Right ventricle myocardium superior (tissue), 1 donor: ENCODE results near the gene NRGN. TPM values are rescaled to one million over a fixed set of nuclear protein-coding genes. Genes with fewer than 3 reads are reported as not detected.
"Not testable (repeated sequence)": the region's sequence is repeated elsewhere in the genome, so short reads cannot be mapped to it uniquely, and the experiment has no call there.

ENCODE experiments used
- ATAC-seq: fragments of 200-7000 bp; cut with Tn5 transposase; one replicate; pipeline ENCODE4 v1.9.1; 2020; ENCODE audit warnings: mild to moderate bottlenecking; ENCODE audit not compliant: poor library complexity
- DNase-seq: peaks from one replicate; pipeline ENCODE4 v3.0.0-alpha.2; 2020
- intact Hi-C: fragments of 100-400 bp; cut with DNase I; formaldehyde crosslinking; loops from one replicate; pipeline ENCODE4 v1.11.2; 2022
- total RNA-seq: library from RNA; stranded (reverse); fragmentation: NEBNext Ultra II Directional; extraction: Animal tissue kit (Norgen Biotek cat#: 25700); gene quantifications from one replicate; pipeline ENCODE4 v1.2.1, GENCODE V29; 2021
- donor health status: DM: no; HTN: yes; CAD: no; lungs with severe emphysema.

The NRGN gene
- total RNA-seq, 1 donor from 2014 or later, result 3.6 TPM

DNA sequence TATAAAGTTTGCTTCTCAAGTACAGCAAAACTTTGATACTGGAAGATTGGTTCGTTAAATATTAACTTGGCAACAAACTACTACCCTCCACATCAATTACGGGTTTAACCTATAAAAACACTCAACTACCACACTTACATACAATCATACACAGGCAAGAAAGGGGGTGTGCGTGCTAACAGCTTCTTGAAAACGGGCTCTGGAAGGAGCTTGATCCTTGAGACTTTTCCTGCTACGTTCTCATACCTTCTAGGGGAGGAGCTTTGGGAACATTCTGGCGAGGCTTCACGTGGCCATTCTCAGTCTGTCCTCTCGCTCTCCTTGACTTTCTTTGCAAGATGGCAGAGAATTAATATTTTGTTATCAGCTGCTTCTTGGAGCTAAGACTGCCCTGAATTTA lies 29.2 kb downstream of the NRGN start:
- intact Hi-C loops, result loop anchor here (10.0 kb wide), 1 partner anchor 66 kb away; no protein-coding TSS in a partner anchor
- ATAC-seq, result no peak
- DNase-seq, result no peak

- intact Hi-C loops, result loop anchor here (10.0 kb wide), 1 partner anchor 65 kb away; no protein-coding TSS in a partner anchor
- no peak for ATAC-seq
- DNase-seq, result no peak
Measured at GRCh38 chr11:124769806-124770774, 30.3 kb downstream of the NRGN start.

- intact Hi-C loops, DNase-seq, ATAC-seq: not testable (repeated sequence)
Measured at GRCh38 chr11:124770959-124771358, 31.2 kb downstream of the NRGN start.

GRCh38 chr11:124776865-124777645 lies 37.3 kb downstream of the NRGN start:
- DNase-seq (no peak), ATAC-seq (no peak)
- intact Hi-C loops, result no loop called here

GRCh38 chr11:124778281-124778680 lies 38.5 kb downstream of the NRGN start:
- DNase-seq (no peak), ATAC-seq (no peak)
- intact Hi-C loops, result no loop called here

GRCh38 chr11:124779568-124779967 lies 39.8 kb downstream of the NRGN start:
- ATAC-seq (no peak), DNase-seq (no peak)
- intact Hi-C loops, result no loop called here

DNA sequence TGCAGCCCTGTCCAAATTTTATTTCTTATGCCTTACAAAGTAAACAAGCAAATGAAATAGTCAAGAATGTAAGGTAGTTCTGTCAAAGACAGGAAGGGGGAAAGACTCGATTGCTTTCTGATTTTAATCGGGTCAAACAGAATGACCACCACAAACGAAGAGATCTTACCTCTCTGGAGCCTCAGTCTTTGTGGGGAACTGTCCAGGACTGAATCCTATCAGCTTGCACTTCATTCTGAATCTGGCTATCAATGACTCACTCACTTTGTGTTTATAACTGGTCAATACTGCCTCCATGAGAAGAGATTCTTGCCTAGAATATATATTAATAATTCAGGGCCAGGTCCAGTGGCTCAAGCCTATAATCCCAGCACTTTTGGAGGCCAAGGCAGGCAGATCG lies 43.3 kb downstream of the NRGN start:
- intact Hi-C loops, result no loop called here
- no peak for ATAC-seq
- DNase-seq, result no peak

- DNase-seq, result no peak
- ATAC-seq, result no peak
- intact Hi-C loops, result no loop called here
Measured at GRCh38 chr11:124784051-124784450, 44.3 kb downstream of the NRGN start.

DNA sequence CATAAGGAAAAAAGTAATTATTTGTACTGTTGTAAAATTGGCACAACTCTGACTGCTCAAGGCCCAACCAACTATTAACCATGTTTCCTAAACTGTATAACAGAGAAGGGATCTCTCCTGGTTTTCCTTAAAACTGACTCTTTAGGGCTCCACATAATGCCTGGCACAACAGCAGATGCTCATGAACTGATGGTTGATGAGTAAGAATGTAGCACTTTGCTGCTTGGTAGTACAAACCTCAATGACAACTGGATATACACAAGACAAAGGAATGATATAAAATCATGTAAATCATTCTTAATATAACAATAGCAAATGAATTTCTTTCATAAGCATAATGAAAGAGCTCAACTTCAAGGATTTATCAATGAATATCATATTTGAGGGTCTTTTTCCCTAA lies 48.8 kb downstream of the NRGN start:
- ATAC-seq (no peak), DNase-seq (no peak)
- intact Hi-C loops, result no loop called here

- ATAC-seq (no peak), DNase-seq (no peak)
- intact Hi-C loops, result no loop called here
Measured at GRCh38 chr11:124791626-124792341, 52.0 kb downstream of the NRGN start.

DNA sequence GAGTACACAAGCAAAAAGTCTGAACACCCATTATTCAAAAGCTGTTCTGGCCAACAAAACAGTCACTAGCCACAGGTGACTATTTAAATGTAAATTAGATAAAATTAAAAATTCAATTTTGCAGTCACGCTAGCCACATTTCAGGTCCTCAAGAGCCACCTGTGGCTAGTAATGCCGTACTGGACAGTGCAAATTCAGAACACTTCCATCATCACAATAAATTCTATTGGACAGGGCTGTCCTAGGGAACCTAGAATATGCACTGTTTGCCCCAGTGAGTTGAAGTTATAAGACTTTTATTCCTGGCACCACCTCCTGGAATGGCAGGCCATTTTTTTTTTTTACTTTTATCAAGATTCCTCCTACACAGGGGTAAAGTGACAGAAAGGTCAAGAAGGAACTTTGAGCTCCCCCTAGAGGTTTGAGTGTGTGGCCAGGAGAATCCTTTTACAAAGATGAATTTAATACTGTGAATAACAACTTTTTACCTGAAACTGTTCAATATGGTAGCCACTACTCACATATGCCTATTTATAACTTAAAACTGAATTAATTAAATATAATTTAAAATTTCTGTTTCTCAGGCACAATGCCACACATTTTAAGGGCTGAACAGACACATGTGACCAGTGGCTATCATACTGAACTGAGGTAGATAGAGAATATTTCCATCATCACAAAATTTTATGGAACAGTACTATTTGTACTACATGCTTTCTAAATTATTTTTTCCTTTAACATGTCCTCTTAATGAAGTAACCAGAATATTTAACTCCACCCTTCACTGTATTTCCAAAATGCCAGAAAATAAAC lies 53.9 kb downstream of the NRGN start:
- ATAC-seq (peak; percentile 68), DNase-seq (no peak)
- intact Hi-C loops, result no loop called here

DNA sequence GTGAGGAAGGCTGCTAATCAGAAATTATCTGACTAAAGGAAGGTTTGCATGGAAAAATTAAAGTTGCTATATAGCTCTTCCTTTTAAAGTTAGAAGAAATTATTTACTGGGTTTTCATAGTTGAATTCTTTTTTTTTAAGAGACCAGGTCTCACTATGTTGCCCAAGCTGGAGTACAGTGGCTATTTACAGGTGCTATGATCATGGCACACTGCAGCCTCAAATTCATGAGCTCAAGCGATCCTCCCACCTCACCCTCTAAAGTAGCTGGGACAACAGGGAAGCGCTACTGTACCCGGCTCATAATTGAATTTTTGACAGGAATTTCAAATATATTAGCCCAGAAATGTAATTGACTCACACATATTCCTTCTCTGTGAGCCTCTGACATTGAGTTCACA lies 56.6 kb downstream of the NRGN start:
- no peak for DNase-seq
- ATAC-seq, result no peak
- intact Hi-C loops, result no loop called here

Other genes starting within 250 kb of the NRGN start
- gene OR8B12, start 196.3 kb upstream of the NRGN start, total RNA-seq, result not detected
- not detected for gene OR8A1, start 169.9 kb upstream of the NRGN start, total RNA-seq
- not detected for gene PANX3, start 128.5 kb upstream of the NRGN start, total RNA-seq
- gene TBRG1, start 117.1 kb upstream of the NRGN start, total RNA-seq, result 18.2 TPM
- gene SIAE, start 66.2 kb upstream of the NRGN start, total RNA-seq, result 83.4 TPM
- 2.7 TPM for gene SPA17, start 66.0 kb upstream of the NRGN start, total RNA-seq
- 1.2 TPM for gene VSIG2, start 12.3 kb downstream of the NRGN start, total RNA-seq
- gene ESAM, start 22.3 kb downstream of the NRGN start, total RNA-seq, result 39.0 TPM
- 4.0 TPM for gene MSANTD2, start 60.5 kb downstream of the NRGN start, total RNA-seq
- gene ROBO3, start 125.5 kb downstream of the NRGN start, total RNA-seq, result 3.0 TPM
- gene ROBO4, start 157.9 kb downstream of the NRGN start, total RNA-seq, result 21.9 TPM
- gene HEPN1, start 179.3 kb downstream of the NRGN start, total RNA-seq, result not detected
- gene HEPACAM, start 196.1 kb downstream of the NRGN start, total RNA-seq, result 0.35 TPM
- gene CCDC15, start 214.3 kb downstream of the NRGN start, total RNA-seq, result 0.24 TPM